Measurements from ENCODE around the gene IQCM. TPM values are rescaled to one million over a fixed set of nuclear protein-coding genes. Genes with fewer than 3 reads are reported as not detected.
A peak's percentile ranks its signal among the peaks of the same experiment; 100 is the strongest.

IQCM gene
- total RNA-seq, 3 donors from 2014 or later = not detected

DNA sequence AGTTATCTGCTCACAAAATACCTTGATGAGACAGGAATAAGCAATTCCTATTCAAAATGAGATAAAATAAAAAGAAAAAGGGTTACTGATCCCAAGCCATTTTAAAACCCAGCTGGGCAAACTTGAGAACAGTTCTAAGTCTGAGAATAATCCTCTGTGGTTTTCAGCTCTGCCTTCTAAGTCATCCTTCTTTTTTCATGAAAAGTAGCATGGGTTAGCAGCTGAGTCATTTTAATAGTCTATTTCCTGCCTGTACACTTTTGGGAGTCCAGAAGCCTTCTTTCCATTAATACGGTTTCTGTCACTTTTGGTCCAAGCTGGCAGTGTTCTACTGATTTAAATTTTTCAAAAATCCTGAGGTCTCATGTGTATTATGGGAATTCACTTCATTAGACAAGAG is 374.3 kb downstream of the IQCM start:
- DNase-seq (ENCODE audit: low spot score in 2 of 2) = no peak
- Histone ChIP-seq H3K4me3 (no peak overlapping the region), H3K27ac (no peak overlapping the region), H3K9me3 (no peaks in the 10 kb centered on the region), H3K27me3 (no peaks in the 10 kb centered on the region), H3K36me3 (no peaks in the 10 kb centered on the region), H3K4me1 (no peaks in the 10 kb centered on the region)
- TF ChIP-seq, protein P1, sequence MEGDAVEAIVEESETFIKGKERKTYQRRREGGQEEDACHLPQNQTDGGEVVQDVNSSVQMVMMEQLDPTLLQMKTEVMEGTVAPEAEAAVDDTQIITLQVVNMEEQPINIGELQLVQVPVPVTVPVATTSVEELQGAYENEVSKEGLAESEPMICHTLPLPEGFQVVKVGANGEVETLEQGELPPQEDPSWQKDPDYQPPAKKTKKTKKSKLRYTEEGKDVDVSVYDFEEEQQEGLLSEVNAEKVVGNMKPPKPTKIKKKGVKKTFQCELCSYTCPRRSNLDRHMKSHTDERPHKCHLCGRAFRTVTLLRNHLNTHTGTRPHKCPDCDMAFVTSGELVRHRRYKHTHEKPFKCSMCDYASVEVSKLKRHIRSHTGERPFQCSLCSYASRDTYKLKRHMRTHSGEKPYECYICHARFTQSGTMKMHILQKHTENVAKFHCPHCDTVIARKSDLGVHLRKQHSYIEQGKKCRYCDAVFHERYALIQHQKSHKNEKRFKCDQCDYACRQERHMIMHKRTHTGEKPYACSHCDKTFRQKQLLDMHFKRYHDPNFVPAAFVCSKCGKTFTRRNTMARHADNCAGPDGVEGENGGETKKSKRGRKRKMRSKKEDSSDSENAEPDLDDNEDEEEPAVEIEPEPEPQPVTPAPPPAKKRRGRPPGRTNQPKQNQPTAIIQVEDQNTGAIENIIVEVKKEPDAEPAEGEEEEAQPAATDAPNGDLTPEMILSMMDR (IDR thresholded peaks at IDR 0.05) = no peak
- TF ChIP-seq POLR2AphosphoS5 (IDR thresholded peaks at IDR 0.05) = no peak
- TF ChIP-seq POLR2A (IDR thresholded peaks at IDR 0.05) = no peak
- intact Hi-C loops (cut with DNase I; ENCODE audit: low total_unique reads) = no loop called here

DNA sequence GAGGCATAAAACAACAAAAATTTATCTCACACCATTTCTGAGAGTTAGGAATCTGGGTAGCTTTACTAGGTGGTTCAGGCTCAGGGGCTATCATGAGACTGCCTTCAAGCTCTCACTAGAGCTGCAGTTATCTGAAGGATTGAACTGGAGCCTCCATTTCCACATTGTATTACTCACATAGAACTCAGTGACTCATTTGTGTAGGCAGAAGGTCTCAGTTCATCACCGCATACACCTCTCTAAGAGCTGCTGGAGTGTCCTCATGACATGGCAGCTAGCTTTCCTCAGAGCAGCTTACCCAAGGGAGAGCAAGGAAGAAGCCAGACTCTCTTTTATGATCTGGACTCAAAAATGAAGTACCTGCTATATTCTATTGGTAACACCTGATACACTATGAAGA is 389.2 kb downstream of the IQCM start:
- H3K27me3 ChIP-seq = no peaks in the 10 kb centered on the region
- DNase-seq (ENCODE audit: low spot score in 2 of 2) = no peak
- H3K9me3 ChIP-seq = no peaks in the 10 kb centered on the region
- no peak overlapping the region for H3K4me3 ChIP-seq
- TF ChIP-seq, protein P1 (IDR thresholded peaks at IDR 0.05) = no peak
- no peak for TF ChIP-seq POLR2AphosphoS5 (IDR thresholded peaks at IDR 0.05)
- TF ChIP-seq POLR2A (IDR thresholded peaks at IDR 0.05) = no peak
- H3K36me3 ChIP-seq = no peaks in the 10 kb centered on the region
- intact Hi-C loops (cut with DNase I; ENCODE audit: low total_unique reads) = no loop called here
- no peaks in the 10 kb centered on the region for H3K4me1 ChIP-seq
- H3K27ac ChIP-seq = no peak overlapping the region

DNA sequence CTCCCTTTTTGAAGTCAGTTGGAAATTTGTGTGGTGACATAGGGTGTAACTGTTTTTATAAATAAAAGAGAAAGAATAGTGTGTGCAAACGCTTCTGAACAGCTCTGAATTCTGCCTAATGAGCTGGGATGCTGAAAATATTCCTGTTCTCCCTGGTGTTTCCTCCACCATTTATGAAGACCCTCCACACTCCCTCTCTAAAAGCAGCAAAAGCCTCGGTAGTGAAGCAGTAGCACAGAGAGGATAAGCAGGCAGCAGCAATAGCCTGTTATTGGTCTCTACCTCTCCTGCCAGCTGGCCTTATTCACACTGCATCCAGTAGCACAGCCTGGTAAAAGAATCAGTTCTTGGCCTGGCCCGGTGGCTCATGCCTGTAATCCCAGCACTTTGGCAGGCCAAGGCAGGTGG is 406.1 kb downstream of the IQCM start:
- intact Hi-C loops (cut with DNase I; ENCODE audit: low total_unique reads) = no loop called here
- Histone ChIP-seq H3K27ac (peak overlapping the region in 1 of 2 donors; percentile 45), H3K36me3 (no peaks in the 10 kb centered on the region), H3K27me3 (no peaks in the 10 kb centered on the region), H3K4me3 (no peak overlapping the region), H3K9me3 (no peaks in the 10 kb centered on the region), H3K4me1 (no peaks in the 10 kb centered on the region)
- TF ChIP-seq, protein P1 (IDR thresholded peaks at IDR 0.05) = no peak
- no peak for TF ChIP-seq POLR2AphosphoS5 (IDR thresholded peaks at IDR 0.05)
- TF ChIP-seq POLR2A (IDR thresholded peaks at IDR 0.05) = no peak
- no peak for DNase-seq (ENCODE audit: low spot score in 2 of 2)

DNA sequence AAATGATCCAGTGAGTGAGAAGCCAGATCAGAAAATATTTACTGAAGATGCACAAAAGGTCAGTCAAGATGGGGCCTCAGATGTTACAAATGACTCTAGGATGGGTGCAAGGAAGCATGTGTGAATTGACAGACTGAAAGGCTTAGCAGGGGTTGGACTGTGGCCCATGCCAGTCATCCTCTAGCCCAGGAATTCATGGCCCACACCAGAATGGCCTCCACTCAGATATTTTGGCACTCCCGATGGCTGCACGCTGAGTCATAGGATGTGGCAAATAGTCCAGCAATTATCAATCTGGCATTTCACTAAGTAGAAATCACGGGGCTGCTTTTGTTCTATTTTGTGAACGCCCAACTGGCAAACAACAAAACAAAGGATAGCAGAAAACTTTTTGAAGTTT is 406.5 kb downstream of the IQCM start:
- Histone ChIP-seq H3K4me3 (no peak overlapping the region), H3K27ac (no peak overlapping the region), H3K4me1 (no peaks in the 10 kb centered on the region), H3K27me3 (no peaks in the 10 kb centered on the region), H3K36me3 (no peaks in the 10 kb centered on the region), H3K9me3 (no peaks in the 10 kb centered on the region)
- intact Hi-C loops (cut with DNase I; ENCODE audit: low total_unique reads) = no loop called here
- TF ChIP-seq, protein P1 (IDR thresholded peaks at IDR 0.05) = no peak
- no peak for TF ChIP-seq POLR2AphosphoS5 (IDR thresholded peaks at IDR 0.05)
- TF ChIP-seq POLR2A (IDR thresholded peaks at IDR 0.05) = no peak
- DNase-seq (ENCODE audit: low spot score in 2 of 2) = peak in 1 of 2 donors; percentile 30

DNA sequence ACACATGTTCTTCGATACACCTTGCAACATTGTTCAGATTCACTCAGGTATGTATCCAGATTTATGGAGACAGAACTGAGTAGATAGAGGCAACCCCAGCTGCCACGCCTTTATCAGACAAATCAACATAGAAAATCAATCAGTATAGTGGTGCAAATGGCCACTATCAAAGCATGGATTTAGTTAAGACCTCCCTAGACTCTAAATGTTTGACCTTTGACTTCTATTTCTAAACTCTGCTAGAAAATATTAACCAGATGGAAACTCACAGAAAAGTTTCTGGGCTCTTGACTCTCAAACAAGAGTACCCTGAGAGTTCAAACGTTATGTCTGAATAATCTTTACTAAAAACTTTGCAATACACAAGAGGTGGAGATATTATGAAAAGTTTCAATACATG is 411.5 kb downstream of the IQCM start:
- TF ChIP-seq POLR2A (IDR thresholded peaks at IDR 0.05) (no peak), POLR2AphosphoS5 (IDR thresholded peaks at IDR 0.05) (no peak)
- TF ChIP-seq, protein P1 (IDR thresholded peaks at IDR 0.05) = no peak
- intact Hi-C loops (cut with DNase I; ENCODE audit: low total_unique reads) = no loop called here
- H3K9me3 ChIP-seq = no peaks in the 10 kb centered on the region
- H3K4me1 ChIP-seq = no peaks in the 10 kb centered on the region
- no peak overlapping the region for H3K27ac ChIP-seq
- no peak for DNase-seq (ENCODE audit: low spot score in 2 of 2)
- H3K4me3 ChIP-seq = no peak overlapping the region
- no peaks in the 10 kb centered on the region for H3K27me3 ChIP-seq
- H3K36me3 ChIP-seq = no peaks in the 10 kb centered on the region

Data from breast epithelium (tissue), 4 donors.